ENCODE results near the gene BLMH.

DNA sequence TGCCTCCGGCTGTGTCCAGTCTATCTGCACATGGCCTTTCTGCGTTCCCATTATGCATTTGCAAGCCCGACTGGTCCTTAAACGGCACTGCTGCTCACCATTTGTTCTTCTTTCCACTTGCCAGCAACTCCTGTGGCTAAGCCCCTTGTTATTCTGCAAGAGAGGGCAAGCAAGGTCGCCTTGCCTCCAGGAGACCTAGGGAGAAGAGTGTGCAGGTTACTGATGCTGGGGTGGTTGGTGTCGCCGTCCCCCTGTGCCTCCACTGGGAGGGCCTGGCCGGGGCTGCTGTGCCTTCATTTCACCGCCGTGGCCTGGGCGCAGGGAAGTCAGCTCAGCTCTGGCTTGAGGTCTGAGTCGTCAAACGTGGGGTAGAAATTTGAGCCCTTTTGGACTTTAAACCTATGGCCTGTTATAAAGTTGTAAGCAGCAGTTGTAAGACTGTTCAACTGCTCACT is 69.0 kb downstream of the BLMH start:
- TF ChIP-seq, protein P1, sequence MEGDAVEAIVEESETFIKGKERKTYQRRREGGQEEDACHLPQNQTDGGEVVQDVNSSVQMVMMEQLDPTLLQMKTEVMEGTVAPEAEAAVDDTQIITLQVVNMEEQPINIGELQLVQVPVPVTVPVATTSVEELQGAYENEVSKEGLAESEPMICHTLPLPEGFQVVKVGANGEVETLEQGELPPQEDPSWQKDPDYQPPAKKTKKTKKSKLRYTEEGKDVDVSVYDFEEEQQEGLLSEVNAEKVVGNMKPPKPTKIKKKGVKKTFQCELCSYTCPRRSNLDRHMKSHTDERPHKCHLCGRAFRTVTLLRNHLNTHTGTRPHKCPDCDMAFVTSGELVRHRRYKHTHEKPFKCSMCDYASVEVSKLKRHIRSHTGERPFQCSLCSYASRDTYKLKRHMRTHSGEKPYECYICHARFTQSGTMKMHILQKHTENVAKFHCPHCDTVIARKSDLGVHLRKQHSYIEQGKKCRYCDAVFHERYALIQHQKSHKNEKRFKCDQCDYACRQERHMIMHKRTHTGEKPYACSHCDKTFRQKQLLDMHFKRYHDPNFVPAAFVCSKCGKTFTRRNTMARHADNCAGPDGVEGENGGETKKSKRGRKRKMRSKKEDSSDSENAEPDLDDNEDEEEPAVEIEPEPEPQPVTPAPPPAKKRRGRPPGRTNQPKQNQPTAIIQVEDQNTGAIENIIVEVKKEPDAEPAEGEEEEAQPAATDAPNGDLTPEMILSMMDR (IDR thresholded peaks at IDR 0.05; ENCODE audit: poor library complexity): no peak
- TF ChIP-seq EZH2phosphoT487 (IDR thresholded peaks at IDR 0.05; ENCODE audit: low read depth, severe bottlenecking, unreplicated experiment): no peak

Measured in hepatocyte (in vitro differentiated cells).